Measurements from ENCODE around the gene TRPM7. TPM values are rescaled to one million over a fixed set of nuclear protein-coding genes. Genes with fewer than 3 reads are reported as not detected.
"Not testable (repeated sequence)": the region's sequence is repeated elsewhere in the genome, so short reads cannot be mapped to it uniquely, and the experiment has no call there.

TRPM7 gene
- total RNA-seq, 1 donor from 2014 or later, result 34.8 TPM

GRCh38 chr15:50622361-50622943 lies 64.1 kb downstream of the TRPM7 start:
- not testable (repeated sequence) for DNase-seq (ENCODE audit: low read depth, low spot score); H3K36me3 Mint-ChIP-seq (ENCODE audit: low read depth); H3K27ac Mint-ChIP-seq (ENCODE audit: unreplicated experiment); H3K4me1 Mint-ChIP-seq; H3K4me3 Mint-ChIP-seq; H3K9me3 Mint-ChIP-seq; H3K27me3 Mint-ChIP-seq (ENCODE audit: low read depth)
- TF ChIP-seq CTCF (conservative IDR thresholded peaks at IDR 0.05), result peak; percentile 64

GRCh38 chr15:50616960-50617359 lies 69.6 kb downstream of the TRPM7 start:
- H3K36me3 Mint-ChIP-seq (ENCODE audit: low read depth); H3K4me3 Mint-ChIP-seq; H3K27me3 Mint-ChIP-seq (ENCODE audit: low read depth): not testable (repeated sequence)

GRCh38 chr15:50616554-50616953 lies 70.0 kb downstream of the TRPM7 start:
- DNase-seq (ENCODE audit: low read depth, low spot score); H3K4me1 Mint-ChIP-seq; H3K4me3 Mint-ChIP-seq; H3K9me3 Mint-ChIP-seq; H3K36me3 Mint-ChIP-seq (ENCODE audit: low read depth); H3K27me3 Mint-ChIP-seq (ENCODE audit: low read depth); H3K27ac Mint-ChIP-seq (ENCODE audit: unreplicated experiment): not testable (repeated sequence)

More at GRCh38 chr15:50616960-50617359, 69.6 kb downstream of the TRPM7 start:
- H3K4me1 Mint-ChIP-seq; H3K27ac Mint-ChIP-seq (ENCODE audit: unreplicated experiment); H3K9me3 Mint-ChIP-seq; DNase-seq (ENCODE audit: low read depth, low spot score): not testable (repeated sequence)

- H3K4me1 Mint-ChIP-seq, result no peaks in the 10 kb centered on the region
- DNase-seq (ENCODE audit: low read depth, low spot score), result no peak
- H3K36me3 Mint-ChIP-seq (ENCODE audit: low read depth), result no peaks in the 10 kb centered on the region
- H3K9me3 Mint-ChIP-seq, result no peaks in the 10 kb centered on the region
- H3K27ac Mint-ChIP-seq (ENCODE audit: unreplicated experiment), result no peak overlapping the region
- no peak overlapping the region for H3K4me3 Mint-ChIP-seq
- TF ChIP-seq CTCF (conservative IDR thresholded peaks at IDR 0.05), result no peak
- no peaks in the 10 kb centered on the region for H3K27me3 Mint-ChIP-seq (ENCODE audit: low read depth)
Observed at GRCh38 chr15:50613600-50613999, 73.0 kb downstream of the TRPM7 start.

- Mint-ChIP-seq H3K9me3 (peaks cover 4% of the 10 kb centered on the region), H3K4me3 (no peak overlapping the region), H3K4me1 (no peaks in the 10 kb centered on the region), H3K27ac (ENCODE audit: unreplicated experiment) (no peak overlapping the region), H3K27me3 (ENCODE audit: low read depth) (no peaks in the 10 kb centered on the region), H3K36me3 (ENCODE audit: low read depth) (peaks cover 23% of the 10 kb centered on the region)
- TF ChIP-seq CTCF (conservative IDR thresholded peaks at IDR 0.05), result no peak
- no peak for DNase-seq (ENCODE audit: low read depth, low spot score)
Observed at GRCh38 chr15:50607129-50607528, 79.5 kb downstream of the TRPM7 start.

GRCh38 chr15:50605462-50605861 lies 81.1 kb downstream of the TRPM7 start:
- no peak for DNase-seq (ENCODE audit: low read depth, low spot score)
- no peak for TF ChIP-seq CTCF (conservative IDR thresholded peaks at IDR 0.05)
- H3K27ac Mint-ChIP-seq (ENCODE audit: unreplicated experiment), result no peak overlapping the region
- no peaks in the 10 kb centered on the region for H3K27me3 Mint-ChIP-seq (ENCODE audit: low read depth)
- no peaks in the 10 kb centered on the region for H3K4me1 Mint-ChIP-seq
- H3K36me3 Mint-ChIP-seq (ENCODE audit: low read depth), result peaks cover 26% of the 10 kb centered on the region
- H3K9me3 Mint-ChIP-seq, result peaks cover 4% of the 10 kb centered on the region
- H3K4me3 Mint-ChIP-seq, result no peak overlapping the region

- H3K9me3 Mint-ChIP-seq; H3K4me1 Mint-ChIP-seq; H3K27me3 Mint-ChIP-seq (ENCODE audit: low read depth); H3K27ac Mint-ChIP-seq (ENCODE audit: unreplicated experiment); DNase-seq (ENCODE audit: low read depth, low spot score); H3K4me3 Mint-ChIP-seq: not testable (repeated sequence)
- H3K36me3 Mint-ChIP-seq (ENCODE audit: low read depth), result peaks cover 27% of the 10 kb centered on the region
Observed at GRCh38 chr15:50602028-50602427, 84.6 kb downstream of the TRPM7 start.
